HEK293T (cell line): ENCODE measurements around the gene NDRG2.

Experiments used
- CTCF ChIA-PET: fragments of 350-600 bp; formaldehyde crosslinking; extraction: SDS; loops from one replicate; lab custom pipeline; 2021; ENCODE audit warnings: antibody characterized with exemption, inconsistent platforms; lab: Yijun Ruan, JAX
- POLR2A ChIA-PET: fragments of 350-600 bp; formaldehyde crosslinking; extraction: SDS; loops from one replicate; lab custom pipeline; 2020; ENCODE audit warnings: antibody characterized with exemption, inconsistent platforms; lab: Yijun Ruan, JAX
- DNase-seq: peaks from one replicate; pipeline ENCODE4 v3.0.0; 2012; ENCODE audit warnings: mixed read lengths; ENCODE audit errors: extremely low spot score
- ARNT ChIP-seq: fragments of 450-650 bp; IDR thresholded peaks from 2 replicates; pipeline ENCODE4 v1.6.1; 2017; ENCODE audit warnings: mild to moderate bottlenecking
- BHLHE40 ChIP-seq: fragments of 450-650 bp; IDR thresholded peaks from 2 replicates; pipeline ENCODE4 v1.6.1; 2016; ENCODE audit warnings: mild to moderate bottlenecking, moderate library complexity, borderline replicate concordance
- CTBP1 ChIP-seq: fragments of 450-650 bp; IDR thresholded peaks from 2 replicates; pipeline ENCODE4 v1.6.1; 2016; ENCODE audit warnings: borderline replicate concordance
- ELF4 ChIP-seq: fragments of 450-650 bp; IDR thresholded peaks from 2 replicates; pipeline ENCODE4 v1.6.1; 2017; ENCODE audit warnings: antibody characterized with exemption
- FOXA1 ChIP-seq: fragments of 450-650 bp; IDR thresholded peaks from 2 replicates; pipeline ENCODE4 v1.6.1; 2016; ENCODE audit warnings: mild to moderate bottlenecking
- FOXK2 ChIP-seq: fragments of 450-650 bp; IDR thresholded peaks from 2 replicates; pipeline ENCODE4 v1.6.1; 2016; ENCODE audit warnings: mild to moderate bottlenecking
- FOXM1 ChIP-seq: fragments of 450-650 bp; IDR thresholded peaks from 2 replicates; pipeline ENCODE4 v1.6.1; 2017; ENCODE audit warnings: mild to moderate bottlenecking, borderline replicate concordance
- HDGF ChIP-seq: fragments of 450-650 bp; IDR thresholded peaks from 2 replicates; pipeline ENCODE4 v1.6.1; 2017; ENCODE audit warnings: antibody characterized with exemption, borderline replicate concordance
- L3MBTL2 ChIP-seq: fragments of 450-650 bp; conservative IDR thresholded peaks from 2 replicates; pipeline ENCODE4 v1.6.1; 2016; ENCODE audit warnings: mild to moderate bottlenecking
- LEF1 ChIP-seq: fragments of 450-650 bp; IDR thresholded peaks from 2 replicates; pipeline ENCODE4 v1.6.1; 2017; ENCODE audit warnings: mild to moderate bottlenecking, borderline replicate concordance
- NFRKB ChIP-seq: fragments of 450-650 bp; IDR thresholded peaks from 2 replicates; pipeline ENCODE4 v1.6.1; 2016; ENCODE audit warnings: mild to moderate bottlenecking, moderate library complexity
- SP1 ChIP-seq: fragments of 450-650 bp; IDR thresholded peaks from 2 replicates; pipeline ENCODE4 v1.6.1; 2017
- SUZ12 ChIP-seq: fragments of 450-650 bp; IDR thresholded peaks from 2 replicates; pipeline ENCODE4 v1.6.1; 2016; ENCODE audit warnings: mild to moderate bottlenecking
- TARDBP ChIP-seq: fragments of 450-650 bp; IDR thresholded peaks from 2 replicates; pipeline ENCODE4 v1.6.1; 2016
- ZNF384 ChIP-seq: fragments of 450-650 bp; IDR thresholded peaks from 2 replicates; pipeline ENCODE4 v1.6.1; 2016
- TF ChIP-seq, protein P1 (sequence below): fragments of 450-650 bp; IDR thresholded peaks from 2 replicates; pipeline ENCODE4 v1.6.1; 2016

NDRG2 gene

GRCh38 chr14:21058903-21059302 lies 34.0 kb upstream of the NDRG2 start:
- DNase-seq, result no peak
- no peak for TF ChIP-seq NFRKB
- TF ChIP-seq FOXM1, result no peak
- TF ChIP-seq FOXA1, result no peak
- no peak for TF ChIP-seq TARDBP
- TF ChIP-seq CTBP1, result no peak
- TF ChIP-seq ZNF384, result no peak
- no peak for TF ChIP-seq BHLHE40
- TF ChIP-seq L3MBTL2, result no peak
- TF ChIP-seq FOXK2, result no peak
- TF ChIP-seq SP1, result no peak
- CTCF ChIA-PET, result interaction anchor here (0.9 to 1.9 kb wide), 4 partner anchors 15 to 88 kb away, joined by 3 to 5 read pairs (median 3); no protein-coding TSS in a partner anchor
- POLR2A ChIA-PET, result interaction anchor here (0.9 kb wide), 1 partner anchor 11 kb away, joined by 3 read pairs; no protein-coding TSS in a partner anchor

- DNase-seq, result no peak
- TF ChIP-seq SP1 (no peak), ZNF384 (no peak), CTBP1 (no peak), ARNT (no peak), NFRKB (no peak), BHLHE40 (no peak)
- CTCF ChIA-PET, result interaction anchor here (0.9 to 1.9 kb wide), 3 partner anchors 14 to 52 kb away, joined by 3 to 5 read pairs (median 3); no protein-coding TSS in a partner anchor
- POLR2A ChIA-PET, result interaction anchor here (0.9 kb wide), 1 partner anchor 10 kb away, joined by 3 read pairs; no protein-coding TSS in a partner anchor
Observed at GRCh38 chr14:21057803-21058675, 33.2 kb upstream of the NDRG2 start, which contains the start of gene RNASE8. TSS of gene RNASE8 (plus strand) at chr14:21057822. CDS start at chr14:21057893, 71 bp downstream.

DNA sequence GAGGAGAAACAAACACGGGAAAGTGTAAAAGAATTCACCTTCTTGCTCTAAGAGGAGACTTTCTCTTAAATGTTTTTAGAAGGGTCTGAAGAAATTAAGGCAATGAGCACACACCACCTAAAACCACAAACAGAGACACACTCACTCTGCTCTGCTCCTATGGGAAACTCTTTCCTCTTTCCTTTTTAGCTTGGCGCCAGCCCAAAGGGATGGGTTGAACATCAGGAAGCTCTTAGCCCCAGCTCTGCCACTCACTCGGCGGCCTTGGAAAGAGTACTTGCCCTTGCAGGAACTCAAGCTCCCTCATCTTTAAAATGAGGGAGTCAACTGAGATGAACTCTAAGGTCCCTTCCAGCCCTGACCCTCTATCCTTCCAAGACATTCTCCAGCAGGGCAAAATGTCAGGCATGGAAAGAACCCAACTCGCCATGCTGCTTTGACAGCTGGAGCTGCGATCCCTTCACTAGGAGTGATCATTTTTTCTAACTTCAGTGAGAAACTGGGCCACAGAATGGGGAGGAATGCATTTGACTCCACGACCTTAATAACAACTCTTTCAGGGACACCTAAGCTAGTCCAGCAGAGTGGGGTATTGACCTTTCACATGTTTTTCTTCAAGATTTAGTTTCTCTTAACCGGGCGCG lies 31.8 kb upstream of the NDRG2 start:
- POLR2A ChIA-PET, result no interaction called here
- DNase-seq, result no peak
- TF ChIP-seq LEF1, result no peak
- no peak for TF ChIP-seq NFRKB
- TF ChIP-seq SP1, result no peak
- TF ChIP-seq TARDBP, result no peak
- TF ChIP-seq BHLHE40, result no peak
- CTCF ChIA-PET, result interaction anchor here (1.5 to 1.9 kb wide), 2 partner anchors 35 to 42 kb away, joined by 5 read pairs; no protein-coding TSS in a partner anchor

DNA sequence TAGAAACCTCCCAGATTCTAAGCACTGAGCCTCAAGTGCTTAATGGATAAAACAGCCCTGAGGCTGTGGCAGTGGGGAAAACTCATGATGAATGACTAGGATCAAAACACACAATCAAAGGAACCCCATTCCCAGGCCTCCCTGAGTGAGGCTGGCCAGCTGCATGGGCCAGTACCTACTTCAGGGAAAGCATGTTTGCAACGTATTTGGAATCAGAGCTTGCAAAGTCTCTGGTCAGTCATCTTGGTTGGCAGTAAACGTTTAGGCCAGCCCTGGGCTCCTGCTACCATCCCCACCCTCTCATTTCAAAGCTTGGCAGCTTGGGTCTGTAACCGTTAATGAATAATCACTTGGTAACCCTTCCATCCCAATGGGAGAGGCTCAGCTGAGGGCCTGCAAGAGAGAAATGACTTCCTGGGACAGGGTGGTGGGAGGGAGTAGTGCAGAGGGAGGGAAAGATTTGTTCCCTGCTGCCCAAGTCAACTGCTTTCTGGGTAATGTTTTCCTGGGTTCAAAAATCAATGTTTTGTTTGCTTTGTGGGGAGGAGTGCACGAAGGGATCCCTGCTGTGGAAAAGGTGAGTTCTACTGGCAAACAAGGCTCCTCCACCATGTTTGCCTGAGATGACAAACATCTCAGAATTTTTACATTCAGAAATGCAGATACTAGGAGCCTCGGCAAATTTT lies 30.7 kb upstream of the NDRG2 start:
- POLR2A ChIA-PET, result no interaction called here
- no peak for TF ChIP-seq FOXK2
- no peak for TF ChIP-seq HDGF
- TF ChIP-seq CTBP1, result no peak
- TF ChIP-seq, protein P1, sequence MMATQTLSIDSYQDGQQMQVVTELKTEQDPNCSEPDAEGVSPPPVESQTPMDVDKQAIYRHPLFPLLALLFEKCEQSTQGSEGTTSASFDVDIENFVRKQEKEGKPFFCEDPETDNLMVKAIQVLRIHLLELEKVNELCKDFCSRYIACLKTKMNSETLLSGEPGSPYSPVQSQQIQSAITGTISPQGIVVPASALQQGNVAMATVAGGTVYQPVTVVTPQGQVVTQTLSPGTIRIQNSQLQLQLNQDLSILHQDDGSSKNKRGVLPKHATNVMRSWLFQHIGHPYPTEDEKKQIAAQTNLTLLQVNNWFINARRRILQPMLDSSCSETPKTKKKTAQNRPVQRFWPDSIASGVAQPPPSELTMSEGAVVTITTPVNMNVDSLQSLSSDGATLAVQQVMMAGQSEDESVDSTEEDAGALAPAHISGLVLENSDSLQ, result no peak
- no peak for TF ChIP-seq ZNF384
- TF ChIP-seq BHLHE40, result no peak
- no peak for TF ChIP-seq FOXM1
- no peak for TF ChIP-seq ARNT
- TF ChIP-seq NFRKB, result no peak
- TF ChIP-seq SUZ12, result no peak
- no peak for TF ChIP-seq L3MBTL2
- TF ChIP-seq SP1, result no peak
- no peak for TF ChIP-seq TARDBP
- TF ChIP-seq LEF1, result no peak
- no peak for TF ChIP-seq FOXA1
- DNase-seq, result no peak
- CTCF ChIA-PET, result interaction anchor here (1.5 kb wide), 1 partner anchor 41 kb away, joined by 5 read pairs; no protein-coding TSS in a partner anchor

DNA sequence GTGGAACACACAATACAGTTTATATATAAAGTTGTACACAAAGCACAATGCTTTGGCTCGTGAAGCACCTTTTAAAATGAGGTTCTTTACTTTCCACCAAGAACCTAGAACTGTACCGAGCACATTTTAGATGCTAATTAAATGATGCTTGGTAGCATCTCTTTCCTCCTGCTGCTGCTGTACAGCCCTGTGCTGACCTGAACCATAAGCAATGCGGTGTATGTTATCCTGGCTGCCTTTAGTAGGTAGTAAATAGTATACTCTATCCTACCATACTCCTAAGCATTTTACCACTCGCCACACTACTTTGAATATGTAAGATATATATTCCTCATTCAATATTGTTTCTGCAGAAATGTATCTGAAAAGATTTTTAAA lies 29.9 kb upstream of the NDRG2 start:
- ChIA-PET POLR2A (no interaction called here), CTCF (interaction anchor here (0.6 kb wide), 1 partner anchor 792 kb away, joined by 3 read pairs; no protein-coding TSS in a partner anchor)
- TF ChIP-seq ELF4, result no peak
- TF ChIP-seq, protein P1, result no peak
- TF ChIP-seq ARNT, result no peak
- TF ChIP-seq FOXA1, result no peak
- TF ChIP-seq SUZ12, result no peak
- no peak for TF ChIP-seq LEF1
- TF ChIP-seq L3MBTL2, result no peak
- TF ChIP-seq SP1, result no peak
- no peak for TF ChIP-seq FOXM1
- no peak for DNase-seq

GRCh38 chr14:21054123-21054767 lies 29.4 kb upstream of the NDRG2 start:
- DNase-seq, result no peak
- ChIA-PET CTCF (interaction anchor here (0.6 to 1.1 kb wide), 2 partner anchors 40 to 792 kb away, joined by 3 read pairs; no protein-coding TSS in a partner anchor), POLR2A (interaction anchor here (1.0 kb wide), 1 partner anchor 23 kb away, joined by 5 read pairs; no protein-coding TSS in a partner anchor)
- TF ChIP-seq TARDBP, result no peak
- TF ChIP-seq, protein P1, result no peak
- TF ChIP-seq ARNT, result no peak
- TF ChIP-seq NFRKB, result no peak
- TF ChIP-seq SUZ12, result no peak
- no peak for TF ChIP-seq ELF4
- no peak for TF ChIP-seq HDGF
- no peak for TF ChIP-seq FOXK2
- no peak for TF ChIP-seq FOXM1
- TF ChIP-seq BHLHE40, result no peak
- TF ChIP-seq LEF1, result no peak
- no peak for TF ChIP-seq ZNF384
- no peak for TF ChIP-seq CTBP1
- TF ChIP-seq SP1, result no peak
- no peak for TF ChIP-seq FOXA1
- TF ChIP-seq L3MBTL2, result no peak
